Activated B cell treated with CpG ODN at 0.5 μM for 24 hours (primary cell): ENCODE data around the gene UQCR11. TPM values are rescaled to one million over a fixed set of nuclear protein-coding genes. Genes with fewer than 3 reads are reported as not detected.
A peak's percentile ranks its signal among the peaks of the same experiment; 100 is the strongest.

Experiments used
- ATAC-seq: fragments of 200-7000 bp; cut with Tn5 transposase; one replicate; pipeline ENCODE4 v1.10.0; 2021; ENCODE audit warnings: low read depth, mild to moderate bottlenecking, moderate library complexity
- CTCF ChIA-PET: fragments of 350-600 bp; sonication (Branson Sonifier 250); formaldehyde crosslinking; loops from one replicate; lab custom pipeline; 2021; ENCODE audit warnings: antibody characterized with exemption; lab: Charles Lee
- POLR2A ChIA-PET: fragments of 350-600 bp; sonication (Branson Sonifier 250); formaldehyde crosslinking; loops from one replicate; lab custom pipeline; 2021; ENCODE audit warnings: antibody characterized with exemption; lab: Charles Lee
- DNase-seq: peaks from one replicate; pipeline ENCODE4 v3.0.0; 2022
- H3K27ac Mint-ChIP-seq: one replicate; pipeline ENCODE4 v1.8.0; 2020; ENCODE audit warnings: mixed read lengths
- H3K27me3 Mint-ChIP-seq: one replicate; pipeline ENCODE4 v1.8.0; 2021; ENCODE audit warnings: mixed read lengths
- H3K36me3 Mint-ChIP-seq: one replicate; pipeline ENCODE4 v1.8.0; 2021; ENCODE audit warnings: low read depth, mixed read lengths
- H3K4me1 Mint-ChIP-seq: one replicate; pipeline ENCODE4 v1.8.0; 2021; ENCODE audit warnings: mixed read lengths
- H3K4me3 Mint-ChIP-seq: one replicate; pipeline ENCODE4 v1.8.0; 2020; ENCODE audit warnings: mild to moderate bottlenecking, mixed read lengths
- H3K9me3 Mint-ChIP-seq: one replicate; pipeline ENCODE4 v1.8.0; 2020; ENCODE audit warnings: mixed read lengths
- CTCF ChIP-seq: fragments of 200-600 bp; IDR thresholded peaks from one replicate; pipeline ENCODE4 v1.8.0; 2022; ENCODE audit warnings: antibody characterized with exemption, mild to moderate bottlenecking
- intact Hi-C: fragments of 100-400 bp; cut with micrococcal nuclease; formaldehyde crosslinking; loops from one replicate; pipeline ENCODE4 v1.15.1; 2024
- total RNA-seq: library from RNA; stranded (reverse); gene quantifications from 2 replicates; pipeline ENCODE4 v1.2.3, GENCODE V29; 2022

The UQCR11 gene
- total RNA-seq, 1 donor from 2014 or later, result 117 TPM

- Mint-ChIP-seq H3K27me3 (no peaks in the 10 kb centered on the region), H3K4me1 (peaks cover 50% of the 10 kb centered on the region), H3K36me3 (peaks cover 20% of the 10 kb centered on the region), H3K27ac (peak overlapping the region; percentile 96), H3K9me3 (no peaks in the 10 kb centered on the region), H3K4me3 (peak overlapping the region; percentile 93)
- ChIA-PET POLR2A (interaction anchor here (0.6 to 7.6 kb wide), 10 partner anchors 11 to 66 kb away, joined by 3 to 88 read pairs (median 5); partner anchors contain the start of genes MBD3, MEX3D and TCF3), CTCF (interaction anchor here (1.5 kb wide), 1 partner anchor 66 kb away, joined by 8 read pairs; no protein-coding TSS in a partner anchor)
- intact Hi-C loops, result loop anchor here (1.0 kb wide), 1 partner anchor 161 kb away; no protein-coding TSS in a partner anchor
- TF ChIP-seq CTCF, result no peak
- ATAC-seq (no peak), DNase-seq (no peak)
These were observed 933 bp upstream of the UQCR11 start for GRCh38 chr19:1606138-1606651.

GRCh38 chr19:1602091-1602707, 3.1 kb downstream of the UQCR11 start:
- H3K4me1 Mint-ChIP-seq, result peaks cover 40% of the 10 kb centered on the region
- no peaks in the 10 kb centered on the region for H3K9me3 Mint-ChIP-seq
- intact Hi-C loops, result no loop called here
- no peaks in the 10 kb centered on the region for H3K27me3 Mint-ChIP-seq
- TF ChIP-seq CTCF, result no peak
- no peak overlapping the region for H3K27ac Mint-ChIP-seq
- peaks cover 29% of the 10 kb centered on the region for H3K36me3 Mint-ChIP-seq
- CTCF ChIA-PET, result no interaction called here
- H3K4me3 Mint-ChIP-seq, result no peak overlapping the region
- DNase-seq (no peak), ATAC-seq (no peak)
- POLR2A ChIA-PET, result interaction anchor here (0.7 to 7.6 kb wide), 2 partner anchors 10 to 315 kb away, joined by 3 to 88 read pairs; partner anchors contain the start of gene MBD3

- Mint-ChIP-seq H3K27me3 (no peaks in the 10 kb centered on the region), H3K4me1 (peaks cover 41% of the 10 kb centered on the region), H3K36me3 (peaks cover 34% of the 10 kb centered on the region), H3K27ac (no peak overlapping the region), H3K4me3 (no peak overlapping the region), H3K9me3 (no peaks in the 10 kb centered on the region)
- CTCF ChIA-PET, result no interaction called here
- ATAC-seq (no peak), DNase-seq (no peak)
- POLR2A ChIA-PET, result interaction anchor here (1.2 to 7.6 kb wide), 2 partner anchors 9 to 10 kb away, joined by 5 to 88 read pairs; partner anchors contain the start of gene MBD3
- TF ChIP-seq CTCF, result no peak
- intact Hi-C loops, result no loop called here
These were observed 3.6 kb downstream of the UQCR11 start for GRCh38 chr19:1601613-1602064.

GRCh38 chr19:1599460-1599846, 5.8 kb downstream of the UQCR11 start:
- intact Hi-C loops, result no loop called here
- no peak for DNase-seq

More at GRCh38 chr19:1599460-1599846, 5.8 kb downstream of the UQCR11 start:
- peaks cover 38% of the 10 kb centered on the region for H3K36me3 Mint-ChIP-seq
- POLR2A ChIA-PET, result interaction anchor here (0.6 to 1.4 kb wide), 2 partner anchors 12 to 13 kb away, joined by 5 to 12 read pairs; no protein-coding TSS in a partner anchor
- no peak overlapping the region for H3K27ac Mint-ChIP-seq
- peaks cover 26% of the 10 kb centered on the region for H3K4me1 Mint-ChIP-seq
- no peak for TF ChIP-seq CTCF
- H3K4me3 Mint-ChIP-seq, result no peak overlapping the region
- H3K9me3 Mint-ChIP-seq, result no peaks in the 10 kb centered on the region
- CTCF ChIA-PET, result no interaction called here
- H3K27me3 Mint-ChIP-seq, result no peaks in the 10 kb centered on the region
- no peak for ATAC-seq
